KMS-11 (cell line): Measurements from ENCODE around the gene EEFSEC.

Experiments used
- H2AFZ ChIP-seq: fragments of 200-600 bp; sonication (generic); 2 replicates; pipeline ENCODE4 v1.6.1; 2016; ENCODE audit warnings: antibody characterized with exemption, mixed run types, low read depth
- H3K27ac ChIP-seq: fragments of 200-600 bp; sonication (generic); 2 replicates; pipeline ENCODE4 v1.6.1; 2016; ENCODE audit warnings: mild to moderate bottlenecking, mixed run types
- H3K27me3 ChIP-seq: fragments of 200-600 bp; sonication (generic); 2 replicates; pipeline ENCODE4 v1.6.1; 2017; ENCODE audit warnings: mild to moderate bottlenecking, low read depth, mixed run types, moderate library complexity; ENCODE audit not compliant: insufficient read depth
- H3K36me3 ChIP-seq: fragments of 200-600 bp; sonication (generic); 2 replicates; pipeline ENCODE4 v1.6.1; 2017; ENCODE audit warnings: mild to moderate bottlenecking, mixed run types; ENCODE audit not compliant: insufficient read depth
- H3K4me1 ChIP-seq: fragments of 200-600 bp; sonication (generic); 2 replicates; pipeline ENCODE4 v1.6.1; 2016; ENCODE audit warnings: mild to moderate bottlenecking, low read depth, mixed run types; ENCODE audit not compliant: poor library complexity, severe bottlenecking
- H3K4me2 ChIP-seq: fragments of 200-600 bp; sonication (generic); 2 replicates; pipeline ENCODE4 v1.7.0; 2016; ENCODE audit warnings: mild to moderate bottlenecking, mixed run types
- H3K4me3 ChIP-seq: fragments of 200-600 bp; sonication (generic); IDR thresholded peaks from 2 replicates; pipeline ENCODE4 v1.6.1; 2017; ENCODE audit warnings: low read depth, low read length, mixed read lengths; ENCODE audit not compliant: insufficient read depth
- H3K79me2 ChIP-seq: fragments of 200-600 bp; sonication (generic); 2 replicates; pipeline ENCODE4 v1.6.1; 2016; ENCODE audit warnings: low read depth, mixed run types; ENCODE audit not compliant: insufficient read depth
- H3K9ac ChIP-seq: fragments of 200-600 bp; sonication (generic); 2 replicates; pipeline ENCODE4 v1.6.1; 2016; ENCODE audit warnings: mild to moderate bottlenecking, mixed run types
- H4K20me1 ChIP-seq: fragments of 200-600 bp; sonication (generic); 2 replicates; pipeline ENCODE4 v1.6.1; 2016; ENCODE audit warnings: mild to moderate bottlenecking, mixed run types; ENCODE audit not compliant: insufficient read depth
- TF ChIP-seq, protein P1 (sequence below): fragments of 200-600 bp; sonication (generic); conservative IDR thresholded peaks from 2 replicates; pipeline ENCODE4 v1.6.1; 2017; ENCODE audit warnings: low read depth, mild to moderate bottlenecking, antibody characterized with exemption, low read length, moderate library complexity, mixed read lengths

The EEFSEC gene

DNA sequence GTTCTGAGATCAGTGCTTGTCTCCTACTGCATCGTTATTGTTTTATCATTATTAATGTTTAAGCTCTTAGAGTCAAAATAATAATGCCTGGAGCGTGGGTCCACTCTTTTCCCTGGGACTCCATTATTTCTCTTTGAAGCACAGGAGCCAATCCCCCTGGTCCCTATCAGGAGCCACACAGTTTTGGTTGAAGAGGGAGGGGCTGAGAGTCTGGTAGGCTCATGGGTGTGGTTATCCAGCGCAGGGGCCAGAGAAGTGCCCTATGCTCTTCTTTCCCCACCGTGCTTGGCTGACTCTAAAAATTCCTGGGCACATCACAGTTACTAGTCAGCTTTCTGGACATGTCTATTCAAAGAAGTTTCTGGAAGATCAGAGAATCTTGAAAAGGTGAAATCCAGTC is 191.9 kb downstream of the EEFSEC start:
- H3K4me2 ChIP-seq = no peak overlapping the region
- no peaks in the 10 kb centered on the region for H4K20me1 ChIP-seq
- H3K4me3 ChIP-seq = no peak overlapping the region
- H3K36me3 ChIP-seq = no peaks in the 10 kb centered on the region
- no peak overlapping the region for H3K27ac ChIP-seq
- H3K4me1 ChIP-seq = no peaks in the 10 kb centered on the region
- no peak overlapping the region for H2AFZ ChIP-seq
- H3K27me3 ChIP-seq = no peaks in the 10 kb centered on the region
- no peaks in the 10 kb centered on the region for H3K79me2 ChIP-seq
- H3K9ac ChIP-seq = no peak overlapping the region
- TF ChIP-seq, protein P1, sequence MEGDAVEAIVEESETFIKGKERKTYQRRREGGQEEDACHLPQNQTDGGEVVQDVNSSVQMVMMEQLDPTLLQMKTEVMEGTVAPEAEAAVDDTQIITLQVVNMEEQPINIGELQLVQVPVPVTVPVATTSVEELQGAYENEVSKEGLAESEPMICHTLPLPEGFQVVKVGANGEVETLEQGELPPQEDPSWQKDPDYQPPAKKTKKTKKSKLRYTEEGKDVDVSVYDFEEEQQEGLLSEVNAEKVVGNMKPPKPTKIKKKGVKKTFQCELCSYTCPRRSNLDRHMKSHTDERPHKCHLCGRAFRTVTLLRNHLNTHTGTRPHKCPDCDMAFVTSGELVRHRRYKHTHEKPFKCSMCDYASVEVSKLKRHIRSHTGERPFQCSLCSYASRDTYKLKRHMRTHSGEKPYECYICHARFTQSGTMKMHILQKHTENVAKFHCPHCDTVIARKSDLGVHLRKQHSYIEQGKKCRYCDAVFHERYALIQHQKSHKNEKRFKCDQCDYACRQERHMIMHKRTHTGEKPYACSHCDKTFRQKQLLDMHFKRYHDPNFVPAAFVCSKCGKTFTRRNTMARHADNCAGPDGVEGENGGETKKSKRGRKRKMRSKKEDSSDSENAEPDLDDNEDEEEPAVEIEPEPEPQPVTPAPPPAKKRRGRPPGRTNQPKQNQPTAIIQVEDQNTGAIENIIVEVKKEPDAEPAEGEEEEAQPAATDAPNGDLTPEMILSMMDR = no peak

DNA sequence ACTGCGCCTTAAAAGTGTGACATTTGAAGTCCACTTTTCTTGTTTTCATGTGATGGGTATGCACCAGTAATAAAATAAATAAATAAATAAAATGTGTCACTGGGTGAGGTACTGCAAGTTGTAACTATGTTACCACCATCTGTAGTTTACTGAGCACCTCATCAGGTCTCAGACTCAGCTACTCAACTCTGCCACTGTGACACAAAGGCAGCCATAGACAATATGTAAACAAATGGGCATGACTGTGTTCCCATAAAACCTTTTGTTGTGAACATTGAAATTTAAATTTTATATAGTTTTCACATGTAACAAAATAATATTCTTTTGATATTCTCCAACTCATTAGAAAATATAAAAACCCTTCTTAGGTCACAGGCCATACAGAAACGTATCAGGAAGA is 193.3 kb downstream of the EEFSEC start:
- Histone ChIP-seq H3K4me1 (no peaks in the 10 kb centered on the region), H3K4me3 (no peak overlapping the region), H3K4me2 (no peak overlapping the region), H3K36me3 (no peaks in the 10 kb centered on the region), H3K9ac (no peak overlapping the region), H4K20me1 (no peaks in the 10 kb centered on the region), H3K27ac (no peak overlapping the region), H3K79me2 (no peaks in the 10 kb centered on the region), H2AFZ (no peak overlapping the region), H3K27me3 (no peaks in the 10 kb centered on the region)
- TF ChIP-seq, protein P1 = no peak

DNA sequence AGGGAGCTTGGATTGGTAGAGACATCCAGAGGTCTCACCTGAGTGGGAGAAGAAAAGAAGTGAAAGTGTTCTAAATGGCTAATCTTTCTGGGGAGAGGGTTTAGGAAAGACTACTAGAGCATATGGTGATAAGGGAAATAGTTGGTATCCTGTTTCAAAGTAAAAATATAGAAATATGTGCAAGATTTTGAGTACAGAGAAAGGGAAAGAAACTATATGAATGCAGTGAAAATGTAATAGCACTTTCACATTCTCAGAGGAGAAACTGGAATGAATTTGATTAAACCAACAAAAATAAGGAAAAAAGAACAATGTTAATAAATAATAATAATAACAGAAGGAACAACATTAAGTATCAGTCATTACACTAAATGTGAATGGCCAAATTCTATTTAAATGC is 194.0 kb downstream of the EEFSEC start:
- Histone ChIP-seq H2AFZ (no peak overlapping the region), H4K20me1 (no peaks in the 10 kb centered on the region), H3K4me3 (no peak overlapping the region), H3K36me3 (no peaks in the 10 kb centered on the region), H3K4me2 (no peak overlapping the region), H3K4me1 (no peaks in the 10 kb centered on the region), H3K27ac (no peak overlapping the region), H3K27me3 (no peaks in the 10 kb centered on the region), H3K79me2 (no peaks in the 10 kb centered on the region), H3K9ac (no peak overlapping the region)
- TF ChIP-seq, protein P1 = no peak

GRCh38 chr3:128348075-128348474 is 194.8 kb downstream of the EEFSEC start:
- no peak overlapping the region for H3K4me2 ChIP-seq
- no peak overlapping the region for H3K27ac ChIP-seq

More at GRCh38 chr3:128348075-128348474, 194.8 kb downstream of the EEFSEC start:
- Histone ChIP-seq H3K9ac (no peak overlapping the region), H3K27me3 (no peaks in the 10 kb centered on the region), H3K36me3 (no peaks in the 10 kb centered on the region), H3K79me2 (no peaks in the 10 kb centered on the region), H3K4me3 (no peak overlapping the region), H4K20me1 (no peaks in the 10 kb centered on the region), H2AFZ (no peak overlapping the region), H3K4me1 (no peaks in the 10 kb centered on the region)
- TF ChIP-seq, protein P1 = no peak
